Adrenal gland (tissue), 12 donors: Measurements from ENCODE around the gene LRRC8C. TPM values are rescaled to one million over a fixed set of nuclear protein-coding genes. Genes with fewer than 3 reads are reported as not detected.
A peak's percentile ranks its signal among the peaks of the same experiment; 100 is the strongest.

Experiments used
- DNase-seq, 7 donors: peaks; one replicate each; pipeline ENCODE4 v3.0.0-alpha.2; 2019 to 2020
- H3K27ac ChIP-seq, 5 donors: fragments of 200-600 bp; sonication (generic) in 4 of 5; 1 replicate in 3 of 5; 2 replicates in 2 of 5; pipeline versions ENCODE4 v1.5.1 to v1.8.0; 2016 to 2020; ENCODE audit warnings: mild to moderate bottlenecking in 1 of 5
- H3K27me3 ChIP-seq: fragments of 200-600 bp; 2 replicates; pipeline ENCODE4 v1.8.0; 2021
- H3K36me3 ChIP-seq, 2 donors: fragments of 200-600 bp; replicated peaks in 1 of 2; 1 replicate in 1 of 2; 2 replicates in 1 of 2; pipeline versions ENCODE4 v1.5.1 to v1.8.0; 2018 to 2022
- H3K4me1 ChIP-seq, 2 donors: fragments of 200-600 bp; replicated peaks in 1 of 2; 1 replicate in 1 of 2; 2 replicates in 1 of 2; pipeline versions ENCODE4 v1.5.1 to v1.8.0; 2018 to 2021
- H3K4me3 ChIP-seq, 4 donors: fragments of 200-600 bp; sonication (generic) in 3 of 4; one replicate each; pipeline ENCODE4 v1.5.1; 2016 to 2018
- H3K9me3 ChIP-seq, 3 donors: fragments of 200-600 bp; sonication (generic) in 1 of 3; replicated peaks in 1 of 3; 1 replicate in 2 of 3; 2 replicates in 1 of 3; pipeline versions ENCODE4 v1.5.1 to v1.8.0; 2016 to 2021
- POLR2A ChIP-seq, 2 donors: fragments of 450-650 bp; IDR thresholded peaks; one replicate each; pipeline ENCODE4 v1.6.1; 2017; ENCODE audit warnings: antibody characterized with exemption in 2 of 2, mild to moderate bottlenecking in 2 of 2, moderate library complexity in 1 of 2
- WGBS, 4 donors: extraction: QIAGEN DNeasy Blood & Tissue Kit in 2 of 4; methylation state at CpG; one replicate each; pipeline versions ENCODE4 v1.1.5 to v1.1.7; 2013 to 2017; 5-methylcytosine and 5-hydroxymethylcytosine counted together
- intact Hi-C, 2 donors: fragments of 100-400 bp; cut with DNase I; formaldehyde crosslinking; loops; one replicate each; pipeline versions ENCODE4 v1.14.1 to v1.15.0; 2022 to 2023
- polyA plus RNA-seq, 3 donors: library from polyadenylated mRNA; stranded (reverse); fragments of 200-250 nt in 2 of 3; fragments of 350-450 nt in 1 of 3; fragmentation: Illumina TruSeq in 1 of 3; extraction: RNeasy Lipid Tissue Mini Kit (QIAGEN cat#74804) in 1 of 3; gene quantifications; one replicate each; pipeline ENCODE4 v1.2.3, GENCODE V29; 2013 to 2014
- total RNA-seq, 9 donors: library from RNA; depleted of rRNA in 4 of 9; stranded (reverse); fragments of >200 nt in 4 of 9; fragments of 120-200 nt in 1 of 9; fragmentation: NEBNext Ultra II Directional in 1 of 9; extraction: Animal tissue kit (Norgen Biotek cat#: 25700) in 1 of 9; gene quantifications; one replicate each; pipeline versions ENCODE4 v1.1.0 to v1.2.4, GENCODE V29; 2013 to 2023
- TF ChIP-seq, protein P1 (sequence below), 6 experiments: fragments of 450-650 bp in 4 of 6; fragments of 200-600 bp in 2 of 6; sonication (generic) in 1 of 6; IDR thresholded peaks; 1 replicate in 5 of 6; 2 replicates in 1 of 6; pipeline versions ENCODE4 v1.5.1 to v1.8.0; 2016 to 2021; ENCODE audit warnings: antibody characterized with exemption in 6 of 6, mild to moderate bottlenecking in 2 of 6, moderate library complexity in 1 of 6
- donor health status: healthy with polysubstance abuse.
- donor health status: Bipolar disorder and iron deficiency.
- donor health status: DM: yes; HTN: yes; CAD: no.
- donor health status: DM: no; HTN: no; CAD: no.
- donor health status: DM: no; HTN: no; CAD: no.
- donor health status: DM: yes; HTN: yes; CAD: no.

LRRC8C gene
- total and polyA plus RNA-seq, 12 donors = 6.5 to 33.6 (median 11.9) TPM

GRCh38 chr1:89631816-89632656, 884 bp upstream of the LRRC8C start:
- TF ChIP-seq, protein P1, sequence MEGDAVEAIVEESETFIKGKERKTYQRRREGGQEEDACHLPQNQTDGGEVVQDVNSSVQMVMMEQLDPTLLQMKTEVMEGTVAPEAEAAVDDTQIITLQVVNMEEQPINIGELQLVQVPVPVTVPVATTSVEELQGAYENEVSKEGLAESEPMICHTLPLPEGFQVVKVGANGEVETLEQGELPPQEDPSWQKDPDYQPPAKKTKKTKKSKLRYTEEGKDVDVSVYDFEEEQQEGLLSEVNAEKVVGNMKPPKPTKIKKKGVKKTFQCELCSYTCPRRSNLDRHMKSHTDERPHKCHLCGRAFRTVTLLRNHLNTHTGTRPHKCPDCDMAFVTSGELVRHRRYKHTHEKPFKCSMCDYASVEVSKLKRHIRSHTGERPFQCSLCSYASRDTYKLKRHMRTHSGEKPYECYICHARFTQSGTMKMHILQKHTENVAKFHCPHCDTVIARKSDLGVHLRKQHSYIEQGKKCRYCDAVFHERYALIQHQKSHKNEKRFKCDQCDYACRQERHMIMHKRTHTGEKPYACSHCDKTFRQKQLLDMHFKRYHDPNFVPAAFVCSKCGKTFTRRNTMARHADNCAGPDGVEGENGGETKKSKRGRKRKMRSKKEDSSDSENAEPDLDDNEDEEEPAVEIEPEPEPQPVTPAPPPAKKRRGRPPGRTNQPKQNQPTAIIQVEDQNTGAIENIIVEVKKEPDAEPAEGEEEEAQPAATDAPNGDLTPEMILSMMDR (IDR thresholded peaks at IDR 0.05) = no peak
- TF ChIP-seq POLR2A (IDR thresholded peaks at IDR 0.05) = no peak
- Histone ChIP-seq H3K27me3 (no peaks in the 10 kb centered on the region), H3K4me3 (peak overlapping the region in 3 of 4 donors; percentile 35 to 98 (median 39)), H3K36me3 (no peaks in the 10 kb centered on the region), H3K27ac (peak overlapping the region; percentile 53 to 99 (median 90)), H3K4me1 (peaks cover 20 to 40% of the 10 kb centered on the region in 2 donors), H3K9me3 (no peaks in the 10 kb centered on the region)
- intact Hi-C loops = loop anchor here (5.0 to 10.0 kb wide), 2 partner anchors 63 to 130 kb away; no protein-coding TSS in a partner anchor
- 21 to 32% (median 26%) methylated on average over 18 to 19 of the region's 19 CpGs for WGBS, 4 donors
- peak in 6 of 7 donors; percentile 25 to 49 (median 37) for DNase-seq

DNA sequence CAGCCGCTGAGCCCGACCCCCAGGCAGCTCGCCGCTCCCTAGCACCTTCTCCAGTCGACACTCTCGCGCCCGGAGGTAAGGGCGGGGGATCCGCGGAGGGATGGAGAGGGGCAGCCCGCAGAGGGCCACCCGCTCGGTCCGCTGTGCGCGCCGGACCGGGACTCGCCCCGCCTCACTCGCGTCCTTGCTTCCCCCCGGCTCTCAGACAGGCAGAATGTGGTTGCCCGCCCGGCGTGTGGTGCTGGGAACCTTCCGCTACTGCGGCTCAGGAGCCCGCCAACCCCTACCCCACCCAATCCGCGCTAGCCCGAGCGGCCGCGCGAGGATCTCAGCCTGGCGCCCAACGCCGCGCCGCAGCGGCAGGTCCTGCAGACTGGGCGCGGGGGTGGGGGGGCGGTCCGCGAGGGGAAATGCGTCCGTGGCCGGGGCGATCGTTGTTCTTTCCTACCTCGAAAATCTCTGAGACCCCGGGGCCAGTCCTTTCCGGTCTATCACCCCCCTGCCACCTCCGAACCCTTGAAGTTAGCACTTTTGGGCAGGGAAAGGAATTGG, 404 bp downstream of the LRRC8C start:
- TF ChIP-seq, protein P1 (IDR thresholded peaks at IDR 0.05) = no peak
- no peak for TF ChIP-seq POLR2A (IDR thresholded peaks at IDR 0.05)
- 0 to 1% (median 0%) methylated on average over 8 to 57 of the region's 57 CpGs for WGBS, 4 donors
- Histone ChIP-seq H3K36me3 (no peaks in the 10 kb centered on the region), H3K4me3 (peak overlapping the region; percentile 64 to 98 (median 88)), H3K27ac (peak overlapping the region; percentile 72 to 99 (median 90)), H3K4me1 (peaks cover 20 to 41% of the 10 kb centered on the region in 2 donors), H3K27me3 (no peaks in the 10 kb centered on the region), H3K9me3 (no peaks in the 10 kb centered on the region)
- intact Hi-C loops = loop anchor here (5.0 to 10.0 kb wide), 2 partner anchors 61 to 129 kb away; no protein-coding TSS in a partner anchor
- DNase-seq = peak; percentile 57 to 79 (median 66)

DNA sequence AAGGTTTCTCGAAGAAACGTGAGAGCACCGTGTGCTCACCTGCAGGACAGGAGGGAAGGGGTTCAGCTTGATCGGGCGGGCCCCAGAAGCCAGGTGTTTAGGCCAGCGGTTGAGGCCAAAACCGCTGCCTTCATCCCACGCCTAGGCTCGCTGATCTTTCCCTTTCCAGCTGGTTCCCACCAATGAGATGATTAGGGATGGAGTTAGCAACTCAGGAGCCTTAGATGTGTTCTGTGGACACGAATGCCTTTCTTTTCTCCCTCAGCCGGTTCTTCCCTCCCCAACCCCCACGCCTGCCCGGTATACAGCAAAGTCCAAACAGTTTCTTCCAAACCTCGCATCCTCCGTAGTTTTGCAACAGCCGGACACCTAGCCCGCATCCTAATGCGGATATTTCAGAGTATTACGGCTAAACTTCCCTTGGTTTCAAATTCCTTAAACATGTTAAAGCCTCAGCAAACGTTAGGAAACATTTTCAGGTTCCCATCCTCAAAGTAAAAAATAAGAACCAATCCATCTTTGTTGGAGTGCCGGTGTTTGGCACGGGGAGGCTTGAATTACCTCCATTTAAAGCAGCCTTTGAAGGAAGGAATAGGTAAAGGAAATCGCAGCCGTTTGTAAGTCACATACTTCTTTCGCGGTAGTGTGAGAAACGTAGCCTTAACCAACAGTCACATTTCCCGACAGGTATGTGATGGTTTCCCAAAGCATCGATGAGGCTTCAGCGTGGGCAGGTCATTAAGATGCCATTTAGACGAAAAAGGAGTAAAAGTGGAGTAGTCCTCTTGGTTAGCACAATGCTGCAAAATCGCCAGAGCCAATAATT, 1.1 kb downstream of the LRRC8C start:
- peak overlapping the region in 4 of 5 donors; percentile 89 to 99 (median 91) for H3K27ac ChIP-seq
- peak overlapping the region; percentile 64 to 98 (median 88) for H3K4me3 ChIP-seq
- intact Hi-C loops = loop anchor here (5.0 to 10.0 kb wide), 2 partner anchors 61 to 128 kb away; no protein-coding TSS in a partner anchor
- 13 to 17% (median 13%) methylated on average over 28 to 32 of the region's 32 CpGs for WGBS, 4 donors
- no peaks in the 10 kb centered on the region for H3K9me3 ChIP-seq
- peaks cover 20 to 41% of the 10 kb centered on the region in 2 donors for H3K4me1 ChIP-seq
- DNase-seq = peak in 6 of 7 donors; percentile 28 to 42 (median 36)
- TF ChIP-seq, protein P1 (IDR thresholded peaks at IDR 0.05) = no peak
- TF ChIP-seq POLR2A (IDR thresholded peaks at IDR 0.05) = no peak
- H3K36me3 ChIP-seq = no peaks in the 10 kb centered on the region
- H3K27me3 ChIP-seq = no peaks in the 10 kb centered on the region
